HCT116 (cell line): ENCODE results near the gene AGBL1. TPM values are rescaled to one million over a fixed set of nuclear protein-coding genes. Genes with fewer than 3 reads are reported as not detected.

Experiments
- ATAC-seq: fragments of 200-7000 bp; cut with Tn5 transposase; 2 replicates; pipeline ENCODE4 v1.9.1; 2020; ENCODE audit warnings: mild to moderate bottlenecking, moderate library complexity
- BruUV-seq: library from RNA; stranded (reverse); fragments of 400-500 nt; replicated peaks from 2 replicates; lab custom pipeline; 2021; lab: Mats Ljungman, UMichigan
- CTCF ChIA-PET: fragments of 300-600 bp; sonication (Branson Sonifier 250); formaldehyde crosslinking; loops from one replicate; lab custom pipeline; 2021; ENCODE audit warnings: antibody characterized with exemption; lab: Charles Lee
- POLR2A ChIA-PET: fragments of 300-600, 350-600 bp; sonication (Branson Sonifier 250); formaldehyde crosslinking; loops from one replicate; lab custom pipeline; 2021; ENCODE audit warnings: antibody characterized with exemption; lab: Charles Lee
- RAD21 ChIA-PET, 2 experiments: fragments of 300-600 bp; sonication (Branson Sonifier 250); formaldehyde crosslinking; loops; one replicate each; lab custom pipeline; 2023; ENCODE audit warnings: low total read pairs in 2 of 2; ENCODE audit not compliant: uncharacterized antibody in 2 of 2, unreplicated experiment in 2 of 2, low non-redundant PET in 1 of 2; lab: Charles Lee
- DNase-seq: peaks from one replicate; pipeline ENCODE4 v3.0.0-alpha.2; 2010; ENCODE audit warnings: low read depth, low spot score
- H2AFZ ChIP-seq: fragments of 200-600 bp; shearing (Covaris generic), sonication (generic); 2 replicates; pipeline ENCODE4 v1.6.1; 2017; ENCODE audit warnings: low read depth, mixed run types, mixed read lengths, antibody characterized with exemption, low read length; ENCODE audit not compliant: poor library complexity, severe bottlenecking
- H3K27ac ChIP-seq: 2 replicates; pipeline ENCODE4 v1.5.1; 2012; ENCODE audit warnings: low read depth, low read length
- H3K27me3 ChIP-seq: fragments of 200-600 bp; sonication (generic); 2 replicates; pipeline ENCODE4 v1.6.1; 2016; ENCODE audit warnings: mixed run types, low read length, mixed read lengths; ENCODE audit not compliant: insufficient read depth
- H3K36me3 ChIP-seq, 2 experiments: fragments of 200-500 bp in 1 of 2; fragments of 200-600 bp in 1 of 2; sonication (Bioruptor generic) in 1 of 2; sonication (generic) in 1 of 2; 2 replicates each; pipeline versions ENCODE4 v1.5.1 to v1.6.1; 2014 to 2016; ENCODE audit warnings: low read length in 2 of 2, inconsistent platforms in 1 of 2, mixed read lengths in 1 of 2, mixed run types in 1 of 2; ENCODE audit not compliant: insufficient read depth in 2 of 2, control insufficient read depth in 1 of 2
- H3K4me1 ChIP-seq, 2 experiments: fragments of 200-600 bp in 1 of 2; sonication (generic) in 1 of 2; 2 replicates each; pipeline versions ENCODE4 v1.5.1 to v1.6.1; 2012 to 2017; ENCODE audit warnings: low read length in 2 of 2, inconsistent platforms in 1 of 2, mild to moderate bottlenecking in 1 of 2, mixed read lengths in 1 of 2, mixed run types in 1 of 2, moderate library complexity in 1 of 2; ENCODE audit not compliant: insufficient read depth in 2 of 2, control insufficient read depth in 1 of 2
- H3K4me2 ChIP-seq: fragments of 200-600 bp; sonication (generic); 2 replicates; pipeline ENCODE4 v1.6.1; 2017; ENCODE audit warnings: mixed run types, low read length, mixed read lengths
- H3K4me3 ChIP-seq, 2 experiments: fragments of 200-600 bp in 1 of 2; sonication (generic) in 1 of 2; replicated peaks in 1 of 2; 2 replicates each; pipeline ENCODE4 v1.5.1; 2011 to 2016; ENCODE audit warnings: low read length in 2 of 2, control low read depth in 1 of 2, low read depth in 1 of 2, mild to moderate bottlenecking in 1 of 2, mixed read lengths in 1 of 2, mixed run types in 1 of 2
- H3K79me2 ChIP-seq: fragments of 200-600 bp; sonication (generic); 2 replicates; pipeline ENCODE4 v1.6.1; 2017; ENCODE audit warnings: mild to moderate bottlenecking, mixed run types, low read length, moderate library complexity, mixed read lengths; ENCODE audit not compliant: insufficient read depth
- H3K9ac ChIP-seq: fragments of 200-600 bp; sonication (generic); 2 replicates; pipeline ENCODE4 v1.6.1; 2016; ENCODE audit warnings: low read length, mixed read lengths
- H3K9me2 ChIP-seq: fragments of 200-600 bp; sonication (generic), shearing (Covaris generic); 2 replicates; pipeline ENCODE4 v1.6.1; 2017; ENCODE audit warnings: mixed run types, mild to moderate bottlenecking, moderate library complexity; ENCODE audit not compliant: insufficient read depth
- H3K9me3 ChIP-seq, 2 experiments: fragments of 200-500 bp in 1 of 2; fragments of 200-600 bp in 1 of 2; sonication (Bioruptor generic) in 1 of 2; sonication (generic) in 1 of 2; 2 replicates each; pipeline ENCODE4 v1.6.1; 2014 to 2017; ENCODE audit warnings: low read length in 2 of 2, mixed read lengths in 2 of 2, inconsistent platforms in 1 of 2, low read depth in 1 of 2, mild to moderate bottlenecking in 1 of 2, mixed run types in 1 of 2, moderate library complexity in 1 of 2; ENCODE audit not compliant: control insufficient read depth in 1 of 2, insufficient read depth in 1 of 2
- H4K20me1 ChIP-seq: fragments of 200-600 bp; sonication (generic), shearing (Covaris generic); 2 replicates; pipeline ENCODE4 v1.6.1; 2017; ENCODE audit warnings: mixed run types, mild to moderate bottlenecking, moderate library complexity; ENCODE audit not compliant: insufficient read depth
- ATF3 ChIP-seq: IDR thresholded peaks from 2 replicates; pipeline ENCODE4 v1.6.1; 2012
- CBX3 ChIP-seq: IDR thresholded peaks from 2 replicates; pipeline ENCODE4 v1.6.1; 2012; ENCODE audit warnings: low read depth
- CEBPB ChIP-seq: IDR thresholded peaks from 2 replicates; pipeline ENCODE4 v1.6.1; 2012; ENCODE audit warnings: low read depth
- EGR1 ChIP-seq: IDR thresholded peaks from 2 replicates; pipeline ENCODE4 v1.6.1; 2012; ENCODE audit warnings: low read depth
- EZH2phosphoT487 ChIP-seq: fragments of 200-600 bp; IDR thresholded peaks from 2 replicates; pipeline ENCODE4 v1.6.1; 2018; ENCODE audit warnings: antibody characterized with exemption, borderline replicate concordance
- FOSL1 ChIP-seq: IDR thresholded peaks from 2 replicates; pipeline ENCODE4 v1.6.1; 2012; ENCODE audit warnings: low read depth
- JUND ChIP-seq: IDR thresholded peaks from 2 replicates; pipeline ENCODE4 v1.6.1; 2012
- POLR2A ChIP-seq: IDR thresholded peaks from 2 replicates; pipeline ENCODE4 v1.7.0; 2011; ENCODE audit warnings: borderline replicate concordance; ENCODE audit not compliant: insufficient read depth, insufficient read length; ENCODE audit errors: extremely low read depth
- REST ChIP-seq: IDR thresholded peaks from 2 replicates; pipeline ENCODE4 v1.6.1; 2012; ENCODE audit warnings: low read depth
- SP1 ChIP-seq: IDR thresholded peaks from 2 replicates; pipeline ENCODE4 v1.6.1; 2012; ENCODE audit warnings: low read depth
- SRF ChIP-seq: IDR thresholded peaks from 2 replicates; pipeline ENCODE4 v1.6.1; 2012; ENCODE audit warnings: low read depth
- TCF7L2 ChIP-seq: IDR thresholded peaks from 2 replicates; pipeline ENCODE4 v1.7.0; 2011; ENCODE audit warnings: borderline replicate concordance, inconsistent platforms; ENCODE audit not compliant: insufficient read depth, insufficient read length; ENCODE audit errors: extremely low read depth
- YY1 ChIP-seq: IDR thresholded peaks from 2 replicates; pipeline ENCODE4 v1.6.1; 2011; ENCODE audit warnings: low read length, low read depth, moderate library complexity, mild to moderate bottlenecking; ENCODE audit not compliant: insufficient replicate concordance; ENCODE audit errors: extremely low read depth
- ZBTB33 ChIP-seq: IDR thresholded peaks from 2 replicates; pipeline ENCODE4 v1.6.1; 2011; ENCODE audit warnings: mild to moderate bottlenecking, low read length, moderate library complexity; ENCODE audit not compliant: insufficient replicate concordance; ENCODE audit errors: extremely low read depth
- ZFX ChIP-seq: fragments of 450-650 bp; IDR thresholded peaks from 2 replicates; pipeline ENCODE4 v1.6.1; 2017
- intact Hi-C: fragments of 100-400 bp; cut with micrococcal nuclease; formaldehyde crosslinking; loops from 2 replicates; pipeline ENCODE4 v1.10.0; 2022
- total RNA-seq: library from RNA; stranded (reverse); gene quantifications from one replicate; pipeline ENCODE4 v1.2.1, GENCODE V29; 2021; ENCODE audit not compliant: unreplicated experiment

AGBL1 gene
- total RNA-seq, 1 experiment from 2014 or later: not detected

GRCh38 chr15:86776145-86776544 is 696.5 kb downstream of the AGBL1 start:
- H4K20me1 ChIP-seq: no peaks in the 10 kb centered on the region
- no peak for DNase-seq
- peaks cover 3 to 12% of the 10 kb centered on the region in 2 experiments; a peak in 2 of 4 replicates for H3K9me3 ChIP-seq
- no peaks in the 10 kb centered on the region for H3K79me2 ChIP-seq
- no peak overlapping the region for H3K27ac ChIP-seq
- TF ChIP-seq ZBTB33: no peak
- TF ChIP-seq, all 23 proteins: peak for 0
- ChIA-PET POLR2A (no interaction called here), RAD21 (no interaction called here), CTCF (no interaction called here)
- Histone ChIP-seq H3K9me2 (no peaks in the 10 kb centered on the region), H3K36me3 (no peaks in the 10 kb centered on the region), H3K4me3 (no peak overlapping the region), H2AFZ (no peak overlapping the region), H3K4me1 (no peaks in the 10 kb centered on the region), H3K4me2 (no peak overlapping the region), H3K9ac (no peak overlapping the region), H3K27me3 (no peaks in the 10 kb centered on the region)
- no peak for ATAC-seq
- no TSS peak for BruUV-seq
- intact Hi-C loops: no loop called here

GRCh38 chr15:86796521-86796920 is 716.9 kb downstream of the AGBL1 start:
- H3K9me3 ChIP-seq: peaks cover 2 to 19% of the 10 kb centered on the region in 2 experiments; a peak in 2 of 4 replicates
- no TSS peak for BruUV-seq
- no peaks in the 10 kb centered on the region for H3K4me1 ChIP-seq
- ChIA-PET POLR2A (no interaction called here), CTCF (no interaction called here), RAD21 (no interaction called here)
- no peaks in the 10 kb centered on the region for H3K79me2 ChIP-seq
- DNase-seq (no peak), ATAC-seq (no peak)
- no peak overlapping the region for H3K27ac ChIP-seq
- H4K20me1 ChIP-seq: no peaks in the 10 kb centered on the region
- no peak overlapping the region for H2AFZ ChIP-seq
- no peak overlapping the region for H3K9ac ChIP-seq
- no peaks in the 10 kb centered on the region for H3K27me3 ChIP-seq
- H3K9me2 ChIP-seq: no peaks in the 10 kb centered on the region
- intact Hi-C loops: no loop called here
- no peak overlapping the region for H3K4me2 ChIP-seq
- H3K36me3 ChIP-seq: no peaks in the 10 kb centered on the region
- H3K4me3 ChIP-seq: no peak overlapping the region
- TF ChIP-seq CEBPB: no peak
- no peak for TF ChIP-seq ATF3
- no peak for TF ChIP-seq REST
- TF ChIP-seq POLR2A: no peak
- TF ChIP-seq YY1: no peak
- TF ChIP-seq EZH2phosphoT487: no peak
- no peak for TF ChIP-seq SRF
- TF ChIP-seq FOSL1: no peak
- TF ChIP-seq EGR1: no peak
- TF ChIP-seq JUND: no peak
- no peak for TF ChIP-seq ZFX
- TF ChIP-seq SP1: no peak
- no peak for TF ChIP-seq CBX3
- TF ChIP-seq TCF7L2: no peak
